GM21423 (cell line): Measurements from ENCODE around the gene SMOC2.
"Not testable (repeated sequence)": the region's sequence is repeated elsewhere in the genome, so short reads cannot be mapped to it uniquely, and the experiment has no call there.

Source experiments
- ATAC-seq: cut with Tn5 transposase; IDR thresholded peaks from one replicate; pipeline ENCODE4 v1.9.1; 2021; ENCODE audit warnings: mild to moderate bottlenecking, moderate library complexity; ENCODE audit not compliant: unreplicated experiment

The SMOC2 gene

DNA sequence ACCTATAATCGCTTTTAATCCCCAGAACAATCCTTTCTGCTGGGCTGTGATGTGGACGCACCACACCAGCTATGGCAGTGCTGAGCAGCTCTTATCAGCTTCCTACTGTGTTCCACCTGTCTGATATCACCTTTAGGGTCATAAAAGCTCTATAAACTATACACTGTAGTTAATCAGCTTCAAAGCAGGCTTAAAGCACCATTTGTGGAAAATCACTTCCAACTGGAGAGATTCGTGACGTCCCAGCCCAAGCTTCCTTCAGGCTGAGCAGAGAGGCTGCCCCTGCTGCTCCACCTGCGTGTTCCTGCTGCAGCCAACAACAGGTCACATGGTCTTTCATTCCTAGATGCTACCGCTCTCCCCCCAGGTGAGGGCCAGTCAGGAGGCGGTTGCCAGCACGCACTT lies 156.5 kb downstream of the SMOC2 start:
- no peak for ATAC-seq

DNA sequence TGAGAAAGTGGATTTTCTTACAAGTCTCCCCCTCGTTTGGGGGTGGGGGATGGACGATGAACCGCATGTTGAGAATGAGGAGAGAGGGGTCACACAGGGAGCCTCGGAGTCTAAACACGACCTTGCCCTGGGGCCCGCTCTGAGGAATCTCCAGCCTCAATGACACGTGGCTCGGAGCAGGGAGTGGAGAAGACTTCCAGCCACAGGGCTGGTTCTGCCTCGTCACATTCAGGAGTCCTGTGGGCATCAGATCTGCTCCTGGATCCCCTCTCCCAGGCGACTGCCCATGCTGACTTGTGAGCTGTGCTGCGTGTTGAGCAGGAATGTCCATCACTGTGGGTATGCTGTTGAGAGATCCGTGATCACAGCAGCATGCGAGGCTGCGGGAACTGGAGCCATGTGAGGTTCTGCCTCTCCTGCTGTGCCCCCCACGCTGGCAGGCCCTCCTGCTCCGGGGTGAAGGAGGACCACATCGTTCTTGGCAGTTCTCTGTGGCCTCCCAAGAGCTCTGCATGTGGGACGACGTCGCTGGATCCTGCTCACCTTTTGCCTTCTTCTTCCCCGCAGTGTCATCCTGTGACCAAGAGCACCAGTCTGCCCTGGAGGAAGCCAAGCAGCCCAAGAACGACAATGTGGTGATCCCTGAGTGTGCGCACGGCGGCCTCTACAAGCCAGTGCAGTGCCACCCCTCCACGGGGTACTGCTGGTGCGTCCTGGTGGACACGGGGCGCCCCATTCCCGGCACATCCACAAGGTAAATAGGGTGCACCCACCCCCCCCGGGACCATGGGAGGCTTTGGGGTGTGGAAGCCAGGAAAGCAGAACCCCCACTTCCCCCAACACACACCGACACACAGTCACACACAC lies 157.5 kb downstream of the SMOC2 start:
- no peak for ATAC-seq

GRCh38 chr6:168599118-168599494 lies 158.1 kb downstream of the SMOC2 start:
- ATAC-seq = no peak

DNA sequence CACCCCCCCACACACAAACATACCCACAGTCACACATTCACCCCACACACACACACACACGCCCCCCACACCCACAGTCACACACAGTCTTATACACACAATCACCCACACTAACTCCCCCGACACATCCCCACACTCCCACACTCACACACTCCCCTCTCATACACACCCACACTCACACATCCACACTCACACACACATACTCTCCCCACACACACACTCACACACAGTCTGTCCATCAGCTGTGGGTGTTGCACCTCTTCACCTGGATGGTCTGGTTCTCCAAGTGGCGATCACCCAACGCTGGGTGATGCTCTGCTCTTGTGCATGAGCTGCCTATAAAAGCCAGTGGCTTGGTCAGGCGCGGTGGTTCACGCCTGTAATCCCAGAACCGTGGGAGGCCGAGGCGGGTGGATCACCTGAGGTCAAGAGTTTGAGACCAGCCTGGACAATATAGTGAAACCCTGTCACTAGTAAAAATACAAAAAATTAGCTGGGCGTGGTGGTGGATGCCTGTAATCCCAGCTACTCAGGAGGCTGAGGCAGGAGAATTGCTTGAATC lies 158.9 kb downstream of the SMOC2 start:
- ATAC-seq = no peak

DNA sequence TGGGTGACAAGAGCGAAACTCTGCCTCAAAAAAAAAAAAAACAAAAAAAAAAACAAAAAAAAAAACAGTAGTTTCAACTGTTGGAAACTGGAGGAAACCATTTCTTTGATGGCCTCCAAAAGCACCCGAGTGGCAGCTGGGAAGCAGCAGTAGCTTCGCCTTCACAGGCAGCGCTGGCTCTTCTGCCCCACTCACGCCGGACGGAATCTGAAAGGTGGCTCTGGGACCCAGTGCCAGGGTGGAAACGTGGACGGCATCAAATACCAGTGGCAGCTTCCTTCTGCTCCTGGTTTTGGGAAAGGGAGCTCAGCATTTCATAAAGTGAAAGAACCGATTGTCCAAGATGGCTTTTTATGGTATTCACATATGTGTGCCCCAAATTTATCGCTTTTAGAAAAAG lies 159.4 kb downstream of the SMOC2 start:
- no peak for ATAC-seq

DNA sequence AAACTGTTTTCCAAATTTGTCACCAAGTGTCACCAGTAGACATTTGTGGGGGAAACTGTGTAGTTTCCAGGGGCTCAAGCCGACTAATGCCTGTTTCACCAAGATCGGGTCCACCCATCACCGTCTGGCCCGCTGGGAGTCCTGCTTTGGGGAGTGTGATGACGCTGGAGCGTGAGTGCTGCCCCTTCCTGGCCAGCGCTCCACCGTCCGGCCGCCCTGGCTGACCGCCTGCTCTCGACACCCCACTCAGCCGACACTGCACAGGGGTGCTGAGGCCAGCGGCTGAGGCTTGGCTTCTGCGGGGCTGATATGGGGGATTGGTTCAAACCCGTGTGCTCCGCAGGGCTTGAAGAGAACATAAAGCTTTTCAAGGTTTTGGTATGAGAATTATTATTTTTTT lies 160.1 kb downstream of the SMOC2 start:
- ATAC-seq = no peak

GRCh38 chr6:168601546-168601945 lies 160.6 kb downstream of the SMOC2 start:
- ATAC-seq = no peak

DNA sequence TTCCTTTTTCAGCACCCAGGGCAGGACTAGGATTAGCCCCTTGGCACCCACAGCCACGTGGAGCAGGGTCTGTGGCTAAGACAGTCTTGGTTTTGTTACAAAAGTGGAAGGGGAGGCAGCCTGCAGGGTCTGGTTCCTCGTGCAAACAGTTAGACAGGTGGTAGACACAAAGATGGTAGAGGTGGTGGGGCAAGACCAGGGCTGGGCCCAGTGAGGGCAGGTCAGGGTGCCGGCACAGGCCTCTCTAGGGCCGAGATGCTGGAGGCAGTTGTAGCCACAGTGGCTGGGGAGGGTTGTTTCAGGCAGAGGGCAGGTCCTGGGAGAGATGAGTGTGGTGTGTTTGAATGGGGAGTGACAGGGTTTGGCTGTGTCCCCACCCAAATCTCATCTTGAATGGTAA lies 161.6 kb downstream of the SMOC2 start:
- ATAC-seq = no peak

DNA sequence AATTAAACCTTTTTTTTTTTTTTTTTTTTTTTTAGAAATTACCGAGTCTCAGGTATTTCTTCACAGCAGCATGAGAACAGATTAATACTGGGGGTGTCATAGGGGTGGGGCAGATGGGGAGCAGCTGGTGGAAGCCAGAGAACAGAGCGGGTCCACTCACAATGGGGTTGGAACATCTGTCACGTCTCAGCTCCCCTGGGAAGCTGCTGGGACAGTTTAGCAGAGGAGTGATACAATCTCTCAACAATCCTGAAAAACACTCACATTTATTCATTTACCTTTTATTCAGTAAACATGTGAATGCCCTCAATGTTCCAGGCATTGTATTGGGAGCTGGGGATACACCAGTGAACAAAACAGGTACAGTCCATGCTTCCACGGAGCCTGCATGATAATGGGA lies 162.2 kb downstream of the SMOC2 start:
- ATAC-seq = no peak

DNA sequence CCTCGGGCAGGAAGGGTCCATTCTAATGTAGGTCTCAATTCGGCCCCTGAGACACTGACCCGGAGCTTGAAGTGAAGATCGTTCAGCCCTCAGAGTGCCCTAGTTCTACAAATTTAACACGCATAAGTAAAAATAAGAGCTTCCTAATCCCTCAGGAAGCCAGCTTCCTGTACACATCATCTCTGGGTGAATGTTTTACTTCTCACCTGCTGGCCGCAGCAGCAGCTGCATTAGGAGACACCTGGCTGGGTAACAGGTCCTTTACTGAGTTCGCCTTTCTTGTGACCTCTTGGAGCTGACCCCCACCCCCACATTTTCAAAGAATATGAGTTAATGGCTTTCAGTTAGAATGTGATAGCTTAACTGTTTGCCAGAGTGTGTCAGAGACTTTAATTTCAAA lies 165.0 kb downstream of the SMOC2 start:
- ATAC-seq = no peak

GRCh38 chr6:168606722-168607121 lies 165.7 kb downstream of the SMOC2 start:
- ATAC-seq = no peak

- ATAC-seq = no peak
These were observed 166.5 kb downstream of the SMOC2 start for GRCh38 chr6:168607272-168608112.

GRCh38 chr6:168608113-168608400 lies 167.1 kb downstream of the SMOC2 start:
- no peak for ATAC-seq

DNA sequence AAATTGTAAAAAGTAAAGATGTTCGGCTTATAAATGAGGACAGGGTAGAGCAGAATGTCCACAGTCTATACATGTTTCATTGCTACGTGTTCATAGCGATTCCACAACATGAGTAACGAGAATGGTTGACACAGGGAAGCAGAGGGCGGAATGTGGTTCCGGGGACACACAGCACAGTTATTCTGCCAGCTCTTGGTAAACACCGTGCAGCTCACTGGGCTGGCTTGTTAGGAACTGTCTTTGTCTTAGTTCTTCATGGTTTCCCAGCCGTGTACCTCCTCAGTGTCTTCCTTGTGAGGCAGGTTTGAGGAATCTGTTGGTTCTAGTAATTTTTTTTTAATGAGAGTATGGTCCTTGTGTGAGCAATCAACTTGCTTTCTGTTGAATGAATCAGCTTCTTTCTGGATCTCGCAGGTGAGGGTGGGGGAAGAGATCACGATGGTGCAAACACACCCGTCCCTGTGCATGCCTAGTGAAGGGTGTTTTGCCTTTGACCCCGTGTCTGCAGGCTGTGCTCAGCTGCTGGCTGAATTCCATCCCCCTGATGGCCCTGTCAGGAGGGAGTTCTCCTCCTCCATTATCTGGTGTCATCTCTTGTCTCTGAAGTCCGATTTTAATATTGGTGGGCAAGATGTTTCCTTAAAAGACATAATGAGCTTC lies 168.2 kb downstream of the SMOC2 start:
- ATAC-seq = no peak

DNA sequence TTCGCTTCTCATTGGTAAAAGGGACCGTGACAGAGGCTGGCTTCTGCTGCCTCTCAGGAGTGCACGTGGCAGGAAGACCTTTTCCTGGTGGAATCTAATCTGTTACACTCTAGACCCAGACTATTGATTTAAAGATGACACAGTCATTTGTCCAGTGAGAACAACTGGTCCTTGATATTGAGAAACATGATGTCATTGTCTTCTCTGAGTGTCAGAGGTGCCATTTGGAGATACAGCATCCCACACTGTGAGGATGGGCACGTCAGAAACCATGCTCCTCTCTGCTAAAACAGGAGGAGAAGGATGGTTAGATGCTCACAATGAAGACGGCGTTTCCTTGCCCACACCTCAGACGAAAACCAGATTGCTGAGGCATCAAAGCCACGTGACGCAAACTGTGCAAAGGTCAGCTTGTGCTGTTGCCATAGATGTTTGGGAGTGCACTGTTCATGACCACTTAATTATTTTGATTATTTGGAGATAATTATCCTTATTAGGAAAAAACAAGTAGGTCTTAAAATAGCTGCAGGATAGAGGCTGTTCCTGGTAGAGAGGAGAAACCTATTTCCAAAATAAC lies 169.0 kb downstream of the SMOC2 start:
- no peak for ATAC-seq

- not testable (repeated sequence) for ATAC-seq
These were observed 170.0 kb downstream of the SMOC2 start for GRCh38 chr6:168610966-168611365.

GRCh38 chr6:168611691-168612090 lies 170.7 kb downstream of the SMOC2 start:
- no peak for ATAC-seq

DNA sequence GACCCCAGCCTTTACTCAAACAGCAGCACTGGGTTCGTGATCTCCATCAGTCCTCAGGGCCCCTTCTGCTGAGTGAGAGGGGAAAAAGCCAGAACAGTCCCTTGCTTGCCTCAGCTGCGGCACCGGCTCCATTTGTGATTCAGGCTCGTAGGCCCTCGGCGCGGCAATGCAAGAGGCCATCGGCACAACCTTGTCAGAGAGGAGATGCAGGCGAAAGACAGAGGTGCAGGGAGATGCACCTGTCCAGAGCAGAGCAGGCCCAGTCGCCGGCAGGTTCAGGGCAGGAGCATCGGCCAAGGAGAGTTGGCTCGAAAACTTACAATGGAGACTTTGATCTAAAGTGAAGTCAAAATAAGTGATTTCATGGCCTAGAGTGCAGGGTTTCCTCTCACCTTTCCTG lies 171.6 kb downstream of the SMOC2 start:
- ATAC-seq = no peak

DNA sequence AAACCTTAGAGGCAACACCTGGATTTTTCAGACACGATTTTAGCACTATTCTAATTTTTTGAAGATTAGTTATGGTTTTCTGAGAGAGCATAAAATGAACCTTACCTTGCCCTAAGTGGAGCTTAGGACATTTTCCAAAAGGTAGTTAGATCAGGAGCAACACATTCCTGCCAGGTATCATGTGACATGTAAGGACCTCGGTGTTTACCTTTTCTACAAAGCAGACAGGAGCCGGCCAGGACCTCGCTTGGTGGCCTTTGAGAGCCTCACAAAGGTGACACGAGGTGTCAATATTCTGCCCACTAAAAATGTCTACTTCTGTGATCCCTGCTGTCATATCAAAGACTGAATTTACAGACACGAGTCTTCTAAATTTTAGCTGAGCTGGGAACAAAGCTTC lies 174.9 kb downstream of the SMOC2 start:
- ATAC-seq = no peak

GRCh38 chr6:168616816-168617765 lies 176.1 kb downstream of the SMOC2 start:
- ATAC-seq = no peak
